B cell (primary cell): ENCODE data around the gene COL2A1. TPM values are rescaled to one million over a fixed set of nuclear protein-coding genes. Genes with fewer than 3 reads are reported as not detected.

Experiments
- ATAC-seq: fragments of 200-7000 bp; cut with Tn5 transposase; one replicate; pipeline ENCODE4 v1.10.0; 2021; ENCODE audit warnings: low read depth, mild to moderate bottlenecking, moderate number of reproducible peaks, moderate library complexity
- CTCF ChIA-PET: fragments of 350-600 bp; sonication (Branson Sonifier 250); formaldehyde crosslinking; loops from one replicate; lab custom pipeline; 2021; ENCODE audit warnings: antibody characterized with exemption, inconsistent platforms; lab: Charles Lee
- POLR2A ChIA-PET: fragments of 350-600 bp; sonication (Branson Sonifier 250); formaldehyde crosslinking; loops from one replicate; lab custom pipeline; 2021; ENCODE audit warnings: antibody characterized with exemption; lab: Charles Lee
- DNase-seq: peaks from one replicate; pipeline ENCODE4 v3.0.0; 2013
- H2AFZ ChIP-seq: 2 replicates; pipeline ENCODE4 v1.6.1; 2012; ENCODE audit warnings: mild to moderate bottlenecking, low read depth, low read length; ENCODE audit not compliant: insufficient read depth, poor library complexity, severe bottlenecking
- H3K27ac ChIP-seq, 2 donors: 1 replicate in 1 of 2; 2 replicates in 1 of 2; pipeline ENCODE4 v1.5.1; 2012 to 2013; ENCODE audit warnings: low read length in 2 of 2, mild to moderate bottlenecking in 2 of 2, moderate library complexity in 1 of 2
- H3K27me3 ChIP-seq, 4 experiments: fragments of 200-600 bp in 1 of 4; sonication (generic) in 1 of 4; replicated peaks in 1 of 4; 1 replicate in 2 of 4; 2 replicates in 2 of 4; pipeline versions ENCODE4 v1.6.1 to v1.7.0; 2013 to 2016; ENCODE audit warnings: low read length in 3 of 4, mild to moderate bottlenecking in 2 of 4, mixed read lengths in 1 of 4, moderate library complexity in 1 of 4; ENCODE audit not compliant: insufficient read depth in 4 of 4, control insufficient read depth in 3 of 4; ENCODE audit errors: control extremely low read depth in 1 of 4
- H3K36me3 ChIP-seq, 2 experiments: replicated peaks in 1 of 2; 1 replicate in 1 of 2; 2 replicates in 1 of 2; pipeline versions ENCODE4 v1.6.1 to v1.7.1; 2013; ENCODE audit warnings: low read length in 1 of 2; ENCODE audit not compliant: insufficient read depth in 2 of 2, control insufficient read depth in 1 of 2; ENCODE audit errors: control extremely low read depth in 1 of 2, extremely low read depth in 1 of 2
- H3K4me1 ChIP-seq, 2 donors: fragments of 200-600 bp in 1 of 2; sonication (generic) in 1 of 2; 1 replicate in 1 of 2; 2 replicates in 1 of 2; pipeline versions ENCODE4 v1.5.1 to v1.6.1; 2013 to 2017; ENCODE audit warnings: low read length in 2 of 2; ENCODE audit not compliant: control insufficient read depth in 2 of 2, insufficient read depth in 2 of 2
- H3K4me2 ChIP-seq: replicated peaks from 2 replicates; pipeline ENCODE3; 2012; ENCODE audit warnings: mild to moderate bottlenecking, low read depth, low read length; ENCODE audit not compliant: poor library complexity, severe bottlenecking
- H3K4me3 ChIP-seq, 5 experiments: fragments of 200-600 bp in 1 of 5; sonication (generic) in 1 of 5; 1 replicate in 3 of 5; 2 replicates in 2 of 5; pipeline versions ENCODE4 v1.5.1 to v1.7.0; 2011 to 2016; ENCODE audit warnings: low read length in 4 of 5, mild to moderate bottlenecking in 4 of 5, low read depth in 2 of 5, control low read depth in 1 of 5, moderate library complexity in 1 of 5; ENCODE audit not compliant: insufficient read depth in 1 of 5; ENCODE audit errors: control extremely low read depth in 1 of 5, extremely low read depth in 1 of 5
- H3K79me2 ChIP-seq: fragments of 200-600 bp; sonication (generic); one replicate; pipeline ENCODE4 v1.6.0; 2016; ENCODE audit warnings: low read length; ENCODE audit not compliant: control insufficient read depth, insufficient read depth
- H3K9ac ChIP-seq: fragments of 200-600 bp; sonication (generic); 2 replicates; pipeline ENCODE4 v1.6.1; 2017; ENCODE audit warnings: mild to moderate bottlenecking, low read length, moderate library complexity
- H3K9me3 ChIP-seq, 3 donors: one replicate each; pipeline versions ENCODE4 v1.6.1 to v1.7.1; 2013; ENCODE audit warnings: low read length in 2 of 3; ENCODE audit not compliant: control insufficient read depth in 2 of 3, insufficient read depth in 1 of 3; ENCODE audit errors: control extremely low read depth in 1 of 3
- H4K20me1 ChIP-seq: 2 replicates; pipeline ENCODE4 v1.6.0; 2012; ENCODE audit warnings: mild to moderate bottlenecking, low read length; ENCODE audit not compliant: insufficient read depth, control insufficient read depth, poor library complexity, severe bottlenecking
- H3K27ac Mint-ChIP-seq: one replicate; pipeline ENCODE4 v1.8.0; 2021; ENCODE audit warnings: mixed read lengths
- H3K27me3 Mint-ChIP-seq: one replicate; pipeline ENCODE4 v1.8.0; 2021; ENCODE audit warnings: mixed read lengths
- H3K4me1 Mint-ChIP-seq: one replicate; pipeline ENCODE4 v1.8.0; 2021; ENCODE audit warnings: mixed read lengths
- H3K4me3 Mint-ChIP-seq: one replicate; pipeline ENCODE4 v1.8.0; 2021; ENCODE audit warnings: mixed read lengths
- H3K9me3 Mint-ChIP-seq: one replicate; pipeline ENCODE4 v1.8.0; 2022; ENCODE audit warnings: mixed read lengths; ENCODE audit not compliant: insufficient read depth
- CTCF ChIP-seq: fragments of 200-600 bp; IDR thresholded peaks from one replicate; pipeline ENCODE4 v1.8.0; 2022; ENCODE audit warnings: antibody characterized with exemption, mild to moderate bottlenecking
- EZH2 ChIP-seq: IDR thresholded peaks from 2 replicates; pipeline ENCODE4 v1.6.1; 2012; ENCODE audit warnings: borderline replicate concordance, low read depth, mild to moderate bottlenecking, moderate library complexity, low read length; ENCODE audit not compliant: insufficient read depth, poor library complexity, severe bottlenecking
- WGBS: methylation state at CpG from one replicate; pipeline ENCODE4 v1.1.5; 2013; ENCODE audit warnings: missing lambda C conversion rate; ENCODE audit not compliant: insufficient coverage; 5-methylcytosine and 5-hydroxymethylcytosine counted together
- intact Hi-C: fragments of 100-400 bp; cut with micrococcal nuclease; formaldehyde crosslinking; loops from one replicate; pipeline ENCODE4 v1.10.0; 2022
- polyA plus RNA-seq: library from polyadenylated mRNA; depleted of rRNA; stranded (reverse); fragments of >200 nt; gene quantifications from 2 replicates; pipeline ENCODE4 v1.2.3, GENCODE V29; 2012
- total RNA-seq, 2 donors: library from RNA; stranded (reverse); fragments of 120-200 nt in 1 of 2; gene quantifications; 1 replicate in 1 of 2; 2 replicates in 1 of 2; pipeline versions ENCODE4 v1.2.3 to v1.2.4, GENCODE V29; 2013 to 2022

COL2A1 gene
- total and polyA plus RNA-seq, 2 donors (not counting 1 experiment from before 2014, with no cell fraction given), result not detected

GRCh38 chr12:48043771-48044170 lies 39.5 kb upstream of the COL2A1 start:
- no peaks in the 10 kb centered on the region for H3K79me2 ChIP-seq
- peaks cover 8% of the 10 kb centered on the region for H3K4me1 Mint-ChIP-seq
- POLR2A ChIA-PET, result no interaction called here
- no peaks in the 10 kb centered on the region for H3K4me1 ChIP-seq
- no peak overlapping the region for H3K27ac Mint-ChIP-seq
- no peaks in the 10 kb centered on the region for H3K9me3 ChIP-seq
- H2AFZ ChIP-seq, result no peak overlapping the region
- no peak overlapping the region for H3K4me2 ChIP-seq
- no peak overlapping the region for H3K9ac ChIP-seq
- peaks cover 0 to 42% of the 10 kb centered on the region in 2 experiments for H3K36me3 ChIP-seq
- TF ChIP-seq EZH2 (no peak), CTCF (no peak)
- H3K4me3 ChIP-seq, result no peak overlapping the region
- CTCF ChIA-PET, result interaction anchor here (0.7 kb wide), 1 partner anchor 63 kb away, joined by 3 read pairs; no protein-coding TSS in a partner anchor
- no peaks in the 10 kb centered on the region for H3K27me3 Mint-ChIP-seq
- intact Hi-C loops, result no loop called here
- no peak for DNase-seq
- WGBS, result no CpG with 5 or more reads among the region's 4 CpGs
- H3K9me3 Mint-ChIP-seq, result no peaks in the 10 kb centered on the region
- H3K27me3 ChIP-seq, result no peaks in the 10 kb centered on the region
- H3K27ac ChIP-seq, result no peak overlapping the region
- H3K4me3 Mint-ChIP-seq, result no peak overlapping the region
- H4K20me1 ChIP-seq, result no peaks in the 10 kb centered on the region
- ATAC-seq, result no peak

- Histone ChIP-seq H2AFZ (no peak overlapping the region), H3K4me1 (peaks cover 5 to 13% of the 10 kb centered on the region in 2 donors), H3K79me2 (no peaks in the 10 kb centered on the region), H3K4me3 (no peak overlapping the region), H4K20me1 (no peaks in the 10 kb centered on the region), H3K9ac (no peak overlapping the region), H3K36me3 (peaks cover 0 to 27% of the 10 kb centered on the region in 2 experiments), H3K9me3 (no peaks in the 10 kb centered on the region), H3K27ac (no peak overlapping the region), H3K27me3 (no peaks in the 10 kb centered on the region), H3K4me2 (no peak overlapping the region)
- 87% methylated on average over 3 of the region's 5 CpGs for WGBS
- intact Hi-C loops, result no loop called here
- no peak for ATAC-seq
- Mint-ChIP-seq H3K27ac (no peak overlapping the region), H3K4me1 (peaks cover 20% of the 10 kb centered on the region), H3K9me3 (no peaks in the 10 kb centered on the region), H3K27me3 (no peaks in the 10 kb centered on the region), H3K4me3 (no peak overlapping the region)
- ChIA-PET CTCF (interaction anchor here (0.7 kb wide), 1 partner anchor 27 kb away, joined by 3 read pairs; no protein-coding TSS in a partner anchor), POLR2A (no interaction called here)
- no peak for DNase-seq
- no peak for TF ChIP-seq EZH2
- TF ChIP-seq CTCF, result no peak
These were observed 37.5 kb upstream of the COL2A1 start for GRCh38 chr12:48041591-48042423.
